ENCODE measurements around the gene FAM13A.

Gene FAM13A

DNA sequence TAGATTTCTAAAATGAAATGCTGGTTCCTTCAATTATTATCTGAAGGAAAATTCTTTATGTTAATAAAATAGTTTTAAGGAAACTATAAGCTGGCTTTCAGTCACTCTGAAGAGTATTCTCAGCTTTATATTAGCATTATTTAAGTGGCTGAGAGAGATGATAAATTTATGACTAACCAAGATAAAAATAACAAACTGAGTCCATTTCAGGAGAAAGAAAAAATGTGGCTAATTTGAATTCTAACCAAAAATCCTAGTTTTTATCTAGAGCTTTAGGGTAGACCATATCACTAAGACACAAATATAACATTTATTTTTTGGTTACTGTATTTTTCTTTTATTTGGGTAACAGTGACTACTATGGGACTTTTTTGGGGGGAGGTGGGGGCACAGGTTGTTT is 299.9 kb downstream of the FAM13A start:
- TF ChIP-seq, protein P1, sequence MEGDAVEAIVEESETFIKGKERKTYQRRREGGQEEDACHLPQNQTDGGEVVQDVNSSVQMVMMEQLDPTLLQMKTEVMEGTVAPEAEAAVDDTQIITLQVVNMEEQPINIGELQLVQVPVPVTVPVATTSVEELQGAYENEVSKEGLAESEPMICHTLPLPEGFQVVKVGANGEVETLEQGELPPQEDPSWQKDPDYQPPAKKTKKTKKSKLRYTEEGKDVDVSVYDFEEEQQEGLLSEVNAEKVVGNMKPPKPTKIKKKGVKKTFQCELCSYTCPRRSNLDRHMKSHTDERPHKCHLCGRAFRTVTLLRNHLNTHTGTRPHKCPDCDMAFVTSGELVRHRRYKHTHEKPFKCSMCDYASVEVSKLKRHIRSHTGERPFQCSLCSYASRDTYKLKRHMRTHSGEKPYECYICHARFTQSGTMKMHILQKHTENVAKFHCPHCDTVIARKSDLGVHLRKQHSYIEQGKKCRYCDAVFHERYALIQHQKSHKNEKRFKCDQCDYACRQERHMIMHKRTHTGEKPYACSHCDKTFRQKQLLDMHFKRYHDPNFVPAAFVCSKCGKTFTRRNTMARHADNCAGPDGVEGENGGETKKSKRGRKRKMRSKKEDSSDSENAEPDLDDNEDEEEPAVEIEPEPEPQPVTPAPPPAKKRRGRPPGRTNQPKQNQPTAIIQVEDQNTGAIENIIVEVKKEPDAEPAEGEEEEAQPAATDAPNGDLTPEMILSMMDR (IDR thresholded peaks at IDR 0.05; ENCODE audit: insufficient read depth, low read depth, low read length, missing control alignments), result no peak
- DNase-seq (ENCODE audit: low read depth), result no peak
- H3K4me3 ChIP-seq (ENCODE audit: low read length), result no peak overlapping the region

DNA sequence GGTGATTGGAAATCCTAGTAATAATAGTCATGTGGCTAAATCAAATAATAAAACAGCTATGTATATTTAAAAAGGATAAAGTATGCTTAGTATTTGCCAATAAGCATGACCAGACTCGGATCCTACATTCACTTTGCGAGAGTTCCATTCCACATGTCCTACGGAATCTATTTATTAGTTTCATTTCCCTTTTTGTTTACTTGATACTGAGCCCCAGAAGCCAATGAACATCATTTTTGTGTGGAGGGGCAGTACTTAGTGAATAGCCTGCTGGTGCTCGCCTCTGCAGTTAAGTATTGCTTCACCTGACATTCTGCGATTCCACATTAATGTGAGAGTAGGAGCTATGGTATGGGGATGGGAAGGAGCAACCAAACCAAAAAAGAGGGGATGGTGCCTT is 300.8 kb downstream of the FAM13A start:
- no peak for DNase-seq (ENCODE audit: low read depth)
- H3K4me3 ChIP-seq (ENCODE audit: low read length), result no peak overlapping the region
- TF ChIP-seq, protein P1 (IDR thresholded peaks at IDR 0.05; ENCODE audit: insufficient read depth, low read depth, low read length, missing control alignments), result no peak

DNA sequence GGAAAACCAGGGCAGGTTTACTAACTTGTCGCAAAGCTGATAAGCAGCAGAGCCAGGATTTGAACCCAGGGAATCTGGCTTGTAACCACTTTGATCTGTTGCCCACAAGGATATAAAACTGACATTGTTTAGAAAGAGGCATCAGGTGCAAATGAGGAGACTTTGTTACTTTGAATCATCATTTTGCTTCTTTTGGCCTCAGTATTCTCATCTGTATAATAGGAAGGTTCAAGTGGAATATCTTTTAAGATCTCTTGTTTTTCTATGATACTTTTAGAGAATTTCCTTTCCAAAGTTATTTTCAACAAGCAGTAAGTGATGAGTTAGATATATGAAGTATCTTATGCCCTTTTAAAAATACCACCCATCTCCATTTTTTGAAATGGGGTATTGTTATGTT is 301.5 kb downstream of the FAM13A start:
- no peak for DNase-seq (ENCODE audit: low read depth)
- no peak overlapping the region for H3K4me3 ChIP-seq (ENCODE audit: low read length)
- TF ChIP-seq, protein P1 (IDR thresholded peaks at IDR 0.05; ENCODE audit: insufficient read depth, low read depth, low read length, missing control alignments), result no peak

DNA sequence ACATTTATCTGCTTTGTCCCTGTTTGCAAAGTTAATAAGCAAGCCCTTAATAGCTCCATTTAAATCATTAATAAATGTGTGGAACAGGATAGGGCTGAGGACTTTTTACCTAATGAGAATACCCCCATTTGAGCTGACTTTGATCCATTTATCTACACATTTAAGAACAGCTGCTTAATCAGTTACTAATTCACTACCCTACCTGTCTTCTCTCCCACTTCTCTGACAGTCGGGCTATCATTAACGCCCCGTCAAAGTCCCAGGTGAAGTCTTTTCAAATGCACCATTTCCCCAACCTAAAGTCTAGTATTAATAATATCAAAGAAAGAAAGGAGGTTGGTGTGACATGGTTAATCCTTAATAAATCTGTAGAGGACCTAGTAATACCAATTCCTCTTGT is 302.2 kb downstream of the FAM13A start:
- TF ChIP-seq, protein P1 (IDR thresholded peaks at IDR 0.05; ENCODE audit: insufficient read depth, low read depth, low read length, missing control alignments), result no peak
- no peak overlapping the region for H3K4me3 ChIP-seq (ENCODE audit: low read length)
- no peak for DNase-seq (ENCODE audit: low read depth)

DNA sequence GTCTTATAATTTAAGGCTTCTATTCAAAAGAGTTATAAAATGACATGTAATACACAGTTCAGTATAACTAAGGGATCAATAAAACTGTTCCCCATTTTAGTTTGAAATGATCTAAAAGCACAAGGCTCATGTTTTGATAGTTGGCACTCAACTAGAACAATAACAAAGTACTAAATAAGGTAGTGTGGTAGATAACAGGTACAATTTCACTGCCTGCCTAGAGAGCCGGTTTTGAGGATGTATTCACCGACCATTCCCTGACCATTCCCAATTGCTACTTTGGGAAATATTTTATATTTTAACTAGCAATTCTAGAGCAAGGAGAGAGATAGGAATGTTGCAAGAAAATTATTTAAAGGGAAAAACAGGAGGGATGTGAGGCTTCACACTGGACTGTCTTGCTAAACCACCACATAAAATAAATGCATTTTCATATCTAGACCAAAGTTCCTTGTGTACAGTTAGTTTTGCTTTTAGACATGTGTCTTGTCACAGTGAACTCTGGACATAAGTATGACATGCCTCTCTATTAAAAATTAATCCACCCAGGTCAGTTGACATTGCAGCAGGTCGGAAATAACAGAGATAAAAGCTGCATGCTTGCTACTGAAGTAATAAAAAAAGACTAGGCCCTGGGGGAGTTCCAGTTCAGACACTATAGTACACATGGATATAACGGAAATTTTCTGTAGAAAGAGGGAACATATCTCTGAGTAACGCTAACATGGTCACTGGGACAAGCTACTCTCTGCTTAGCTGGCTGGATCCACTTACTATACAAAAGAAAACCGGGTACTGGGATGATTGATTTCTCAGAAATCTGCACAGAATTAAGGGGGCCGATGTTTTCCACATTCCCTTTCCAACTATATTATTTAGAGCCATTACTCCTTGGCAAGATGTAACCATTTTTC is 303.1 kb downstream of the FAM13A start:
- no peak for DNase-seq (ENCODE audit: low read depth)
- TF ChIP-seq, protein P1 (IDR thresholded peaks at IDR 0.05; ENCODE audit: insufficient read depth, low read depth, low read length, missing control alignments), result no peak
- H3K4me3 ChIP-seq (ENCODE audit: low read length), result no peak overlapping the region

DNA sequence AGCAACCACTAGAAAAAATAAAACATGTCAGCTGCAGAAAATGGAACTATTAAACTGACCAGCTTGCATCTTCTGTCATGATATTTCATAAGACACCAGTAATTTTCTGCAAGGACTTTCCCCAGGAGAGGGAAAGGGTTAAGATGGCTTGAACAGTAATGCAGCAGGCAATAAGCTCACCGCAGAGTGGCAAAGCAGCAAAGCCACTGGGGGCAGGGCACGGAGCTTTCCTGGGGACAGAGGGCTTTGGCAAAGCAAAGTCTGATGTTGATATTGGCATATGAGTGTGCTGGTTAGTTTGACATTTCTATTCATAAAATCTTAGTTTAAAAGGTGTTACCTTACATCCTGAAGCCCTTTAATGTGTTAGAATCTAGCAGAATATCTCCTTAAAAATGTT is 304.2 kb downstream of the FAM13A start:
- TF ChIP-seq, protein P1 (IDR thresholded peaks at IDR 0.05; ENCODE audit: insufficient read depth, low read depth, low read length, missing control alignments), result no peak
- DNase-seq (ENCODE audit: low read depth), result no peak
- no peak overlapping the region for H3K4me3 ChIP-seq (ENCODE audit: low read length)

DNA sequence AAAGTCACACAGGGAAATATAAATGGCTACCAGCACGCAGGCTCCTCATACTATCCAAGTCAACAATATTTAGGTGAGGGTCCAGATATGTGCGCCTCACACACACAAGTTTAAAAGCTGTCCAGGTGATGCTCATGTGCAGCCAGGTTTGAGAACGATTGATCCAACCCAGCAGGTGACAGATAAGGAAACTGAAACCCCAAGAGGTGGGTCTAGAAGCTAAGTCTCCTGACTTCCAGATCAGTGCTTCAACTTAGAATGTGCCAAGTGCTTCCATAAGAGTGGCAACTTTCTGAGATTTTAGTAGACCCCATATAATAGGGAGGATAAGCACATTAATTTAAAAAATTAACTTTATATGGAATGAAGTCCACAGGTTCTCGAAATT is 304.9 kb downstream of the FAM13A start:
- no peak overlapping the region for H3K4me3 ChIP-seq (ENCODE audit: low read length)
- TF ChIP-seq, protein P1 (IDR thresholded peaks at IDR 0.05; ENCODE audit: insufficient read depth, low read depth, low read length, missing control alignments), result no peak
- no peak for DNase-seq (ENCODE audit: low read depth)

Data from epithelial cell of esophagus (primary cell).